Spleen (tissue), 13 donors: ENCODE data around the gene PSMB2. TPM values are rescaled to one million over a fixed set of nuclear protein-coding genes. Genes with fewer than 3 reads are reported as not detected.
"Not testable (repeated sequence)": the region's sequence is repeated elsewhere in the genome, so short reads cannot be mapped to it uniquely, and the experiment has no call there.

ENCODE experiments used
- DNase-seq: peaks from one replicate; pipeline ENCODE4 v3.0.0-alpha.2; 2020
- H3K27ac ChIP-seq, 8 donors: fragments of 200-600 bp; sonication (generic) in 7 of 8; 1 replicate in 4 of 8; 2 replicates in 4 of 8; pipeline versions ENCODE4 v1.5.0 to v1.8.0; 2016 to 2021; ENCODE audit warnings: inconsistent platforms in 4 of 8, mild to moderate bottlenecking in 4 of 8, moderate library complexity in 1 of 8
- H3K27me3 ChIP-seq, 7 donors: fragments of 200-600 bp; sonication (generic) in 6 of 7; replicated peaks in 1 of 7; 1 replicate in 4 of 7; 2 replicates in 3 of 7; pipeline versions ENCODE4 v1.5.0 to v1.8.0; 2016 to 2021; ENCODE audit warnings: inconsistent platforms in 3 of 7, mild to moderate bottlenecking in 1 of 7
- H3K36me3 ChIP-seq, 6 donors: fragments of 200-600 bp; sonication (generic) in 5 of 6; 1 replicate in 4 of 6; 2 replicates in 2 of 6; pipeline versions ENCODE4 v1.5.0 to v1.8.0; 2016 to 2021; ENCODE audit warnings: inconsistent platforms in 2 of 6
- H3K4me1 ChIP-seq, 6 donors: fragments of 200-600 bp; sonication (generic) in 5 of 6; 1 replicate in 3 of 6; 2 replicates in 3 of 6; pipeline versions ENCODE4 v1.5.0 to v1.8.0; 2016 to 2021; ENCODE audit warnings: inconsistent platforms in 3 of 6
- H3K4me3 ChIP-seq, 8 donors: fragments of 200-600 bp; sonication (generic) in 7 of 8; 1 replicate in 4 of 8; 2 replicates in 4 of 8; pipeline versions ENCODE4 v1.5.0 to v1.8.0; 2016 to 2021; ENCODE audit warnings: inconsistent platforms in 4 of 8, mild to moderate bottlenecking in 4 of 8, moderate library complexity in 2 of 8
- H3K9me3 ChIP-seq, 8 donors: fragments of 200-600 bp; sonication (generic) in 7 of 8; 1 replicate in 4 of 8; 2 replicates in 4 of 8; pipeline versions ENCODE4 v1.5.0 to v1.8.0; 2016 to 2021; ENCODE audit warnings: inconsistent platforms in 4 of 8
- POLR2A ChIP-seq, 3 donors: fragments of 450-650 bp; IDR thresholded peaks; one replicate each; pipeline ENCODE4 v1.5.1; 2017; ENCODE audit warnings: antibody characterized with exemption in 3 of 3, mild to moderate bottlenecking in 1 of 3
- POLR2AphosphoS5 ChIP-seq, 3 donors: sonication (generic); formaldehyde crosslinking; IDR thresholded peaks; one replicate each; pipeline ENCODE4 v1.5.1; 2017; ENCODE audit warnings: antibody characterized with exemption in 3 of 3
- WGBS, 5 donors: extraction: QIAGEN DNeasy Blood & Tissue Kit in 3 of 5; methylation state at CpG; one replicate each; pipeline versions ENCODE4 v1.1.5 to v1.1.7; 2013 to 2018; 5-methylcytosine and 5-hydroxymethylcytosine counted together
- intact Hi-C: fragments of 100-400 bp; cut with DNase I; formaldehyde crosslinking; loops from one replicate; pipeline ENCODE4 v1.15.0; 2023; ENCODE audit warnings: low total_unique reads
- long read RNA-seq, 2 donors: transcript quantifications; one replicate each; lab custom pipeline, GENCODE V29; 2026
- polyA plus RNA-seq, 3 donors: library from polyadenylated mRNA; stranded (reverse); fragments of 200-250 nt; gene quantifications; one replicate each; pipeline ENCODE4 v1.2.1, GENCODE V29; 2013
- total RNA-seq, 7 donors: library from RNA; depleted of rRNA in 3 of 7; stranded (reverse); fragments of >200 nt in 3 of 7; fragmentation: NEBNext Ultra II Directional in 4 of 7; extraction: Animal tissue kit (Norgen Biotek cat#: 25700) in 4 of 7; gene quantifications; one replicate each; pipeline versions ENCODE4 v1.1.0 to v1.2.1, GENCODE V29; 2016 to 2021
- TF ChIP-seq, protein P1 (sequence below), 11 experiments: fragments of 200-600 bp in 7 of 11; fragments of 450-650 bp in 4 of 11; sonication (generic) in 4 of 11; IDR thresholded peaks in 8 of 11; conservative IDR thresholded peaks in 3 of 11; 1 replicate in 7 of 11; 2 replicates in 4 of 11; pipeline versions ENCODE4 v1.4.0 to v1.8.0; 2016 to 2021; ENCODE audit warnings: antibody characterized with exemption in 11 of 11, inconsistent platforms in 4 of 11, mild to moderate bottlenecking in 1 of 11
- donor health status: healthy with polysubstance abuse.
- donor health status: DM: no; HTN: no; CAD: no; lungs with moderate emphysema.
- donor health status: DM: no; HTN: no; CAD: no.
- donor health status: Bipolar disorder and iron deficiency.
- donor health status: healthy.
- donor health status: DM: no; HTN: no; CAD: no.
- donor health status: DM: yes; HTN: yes; CAD: no.

The PSMB2 gene
- total RNA-seq (10 to 100 TPM; 32.1 to 49.2 (median 45.5) TPM), polyA plus RNA-seq (10 to 100 TPM; 20.7 to 48.2 (median 37.4) TPM)
- long read RNA-seq, donor 1, transcript PSMB2-201 (6 exons, 2,701 nt): major isoform, 60 of 67 reads
- long read RNA-seq, donor 1, partial matches to known transcripts: 7 of 67 reads
- long read RNA-seq, donor 1, other reads (novel, unspliced or antisense): 0 of 67 reads
- long read RNA-seq, donor 2, transcript PSMB2-201 (6 exons, 2,701 nt): major isoform, 57 of 57 reads
- long read RNA-seq, donor 2, partial matches to known transcripts: 0 of 57 reads
- long read RNA-seq, donor 2, other reads (novel, unspliced or antisense): 0 of 57 reads

DNA sequence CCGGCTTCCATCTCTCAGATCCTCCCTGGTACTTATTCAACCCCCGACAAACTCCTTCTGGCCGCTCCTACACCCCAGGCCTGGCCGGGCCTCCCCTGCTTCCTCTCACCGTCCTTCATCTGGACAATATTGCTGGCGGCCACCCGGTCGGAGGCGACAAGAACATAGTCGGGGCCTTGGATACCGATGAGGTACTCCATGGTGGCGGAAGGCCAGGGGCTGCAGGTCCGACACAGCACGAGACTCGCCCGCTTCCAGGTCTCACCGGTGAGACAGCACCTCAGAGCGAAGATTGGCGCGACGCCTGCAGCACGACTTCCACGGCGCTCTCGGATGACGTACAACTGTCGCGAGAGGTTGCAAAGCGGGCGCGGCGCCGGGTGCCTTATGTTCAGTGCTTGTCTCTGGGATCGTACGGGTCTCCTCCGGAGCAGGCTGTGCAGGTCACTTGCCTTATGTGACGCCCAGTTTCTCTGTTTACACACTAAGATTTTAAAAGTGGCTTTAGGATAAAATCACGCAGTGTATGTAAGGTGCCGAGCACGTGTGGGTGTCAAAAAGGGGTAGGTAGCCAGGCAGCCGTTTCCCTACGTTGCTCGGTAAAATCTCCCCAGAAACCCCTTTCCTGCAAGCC is at the start of gene PSMB2:
Gene PSMB2, minus strand, starts transcription at position 294 of the 634 bp plus-strand sequence. Its CDS starts 94 bp downstream, at position 200.
- Histone ChIP-seq H3K4me1 (peaks cover 42 to 55% (median 51%) of the 10 kb centered on the region in 6 donors), H3K9me3 (no peaks in the 10 kb centered on the region), H3K27me3 (peaks cover 0 to 30% (median 0%) of the 10 kb centered on the region in 7 donors), H3K4me3 (peak within 1 kb of the TSS; percentile 78 to 97 (median 86)), H3K36me3 (no peaks in the 10 kb centered on the region), H3K27ac (peak within 1 kb of the TSS; percentile 86 to 92 (median 88))
- 0 to 1% (median 0%) methylated on average over 37 to 43 of the region's 43 CpGs for whole genome bisulfite sequencing, 5 donors
- DNase-seq: peak; percentile 98
- intact Hi-C loops: no loop called here
- TF ChIP-seq, protein P1, sequence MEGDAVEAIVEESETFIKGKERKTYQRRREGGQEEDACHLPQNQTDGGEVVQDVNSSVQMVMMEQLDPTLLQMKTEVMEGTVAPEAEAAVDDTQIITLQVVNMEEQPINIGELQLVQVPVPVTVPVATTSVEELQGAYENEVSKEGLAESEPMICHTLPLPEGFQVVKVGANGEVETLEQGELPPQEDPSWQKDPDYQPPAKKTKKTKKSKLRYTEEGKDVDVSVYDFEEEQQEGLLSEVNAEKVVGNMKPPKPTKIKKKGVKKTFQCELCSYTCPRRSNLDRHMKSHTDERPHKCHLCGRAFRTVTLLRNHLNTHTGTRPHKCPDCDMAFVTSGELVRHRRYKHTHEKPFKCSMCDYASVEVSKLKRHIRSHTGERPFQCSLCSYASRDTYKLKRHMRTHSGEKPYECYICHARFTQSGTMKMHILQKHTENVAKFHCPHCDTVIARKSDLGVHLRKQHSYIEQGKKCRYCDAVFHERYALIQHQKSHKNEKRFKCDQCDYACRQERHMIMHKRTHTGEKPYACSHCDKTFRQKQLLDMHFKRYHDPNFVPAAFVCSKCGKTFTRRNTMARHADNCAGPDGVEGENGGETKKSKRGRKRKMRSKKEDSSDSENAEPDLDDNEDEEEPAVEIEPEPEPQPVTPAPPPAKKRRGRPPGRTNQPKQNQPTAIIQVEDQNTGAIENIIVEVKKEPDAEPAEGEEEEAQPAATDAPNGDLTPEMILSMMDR (IDR thresholded peaks at IDR 0.05 in 8 of 11, conservative IDR thresholded peaks at IDR 0.05 in 3 of 11): peak in 1 of 11 experiments; percentile 15
- TF ChIP-seq POLR2A (IDR thresholded peaks at IDR 0.05) (peak in 2 of 3 donors; percentile 47 to 78), POLR2AphosphoS5 (IDR thresholded peaks at IDR 0.05) (peak; percentile 98)

DNA sequence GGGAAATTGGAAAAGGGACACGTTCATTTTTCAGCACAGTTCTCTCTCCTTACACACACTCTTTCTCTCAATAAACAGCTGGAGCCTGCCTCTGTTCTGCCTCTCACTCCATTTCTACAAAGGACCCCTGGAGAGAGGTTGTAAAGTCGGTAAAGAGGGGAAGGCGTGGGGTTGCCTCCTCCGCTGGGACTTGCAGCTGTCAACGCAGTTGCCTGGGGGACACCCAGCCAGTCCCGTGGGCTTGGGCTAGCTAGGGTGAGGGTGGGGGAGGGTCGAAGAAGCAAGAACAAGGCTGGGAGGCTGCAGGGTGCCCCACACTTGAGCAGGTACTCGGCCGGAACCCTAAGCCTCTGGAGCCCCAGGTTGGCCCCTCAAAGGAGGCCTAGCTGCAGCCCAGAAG is 49.8 kb upstream of the PSMB2 start:
- intact Hi-C loops: no loop called here
- Histone ChIP-seq H3K4me1 (no peaks in the 10 kb centered on the region), H3K27me3 (peaks cover 0 to 34% (median 0%) of the 10 kb centered on the region in 7 donors), H3K9me3 (no peaks in the 10 kb centered on the region), H3K27ac (no peak overlapping the region), H3K4me3 (no peak overlapping the region), H3K36me3 (no peaks in the 10 kb centered on the region)
- 41 to 65% (median 54%) methylated on average over 8 to 9 of the region's 9 CpGs for WGBS, 5 donors
- TF ChIP-seq POLR2AphosphoS5 (IDR thresholded peaks at IDR 0.05): no peak
- TF ChIP-seq, protein P1 (IDR thresholded peaks at IDR 0.05 in 8 of 11, conservative IDR thresholded peaks at IDR 0.05 in 3 of 11): no peak
- TF ChIP-seq POLR2A (IDR thresholded peaks at IDR 0.05): no peak
- no peak for DNase-seq

DNA sequence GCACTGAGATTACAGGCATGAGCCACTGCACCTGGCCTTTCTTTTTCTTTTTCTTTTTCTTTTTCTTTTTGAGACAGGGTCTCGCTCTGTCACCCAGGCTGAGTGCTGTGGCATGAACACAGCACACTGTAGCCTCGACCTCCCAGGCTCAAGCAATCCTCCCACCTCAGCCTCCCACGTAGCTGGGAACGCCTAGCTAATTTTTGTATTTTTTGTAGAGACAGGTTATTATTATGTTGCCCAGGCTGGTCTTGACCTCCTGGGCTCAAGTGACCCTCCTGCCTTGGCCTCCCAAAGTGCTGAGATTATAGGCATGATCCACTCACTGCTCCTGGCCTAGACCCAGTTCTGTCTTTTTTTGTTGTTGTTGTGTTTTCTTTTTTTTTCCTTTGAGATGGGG is 48.8 kb upstream of the PSMB2 start:
- H3K4me1 ChIP-seq, H3K36me3 ChIP-seq, DNase-seq, H3K27ac ChIP-seq, H3K4me3 ChIP-seq, intact Hi-C loops, H3K9me3 ChIP-seq: not testable (repeated sequence)
- peaks cover 0 to 40% (median 0%) of the 10 kb centered on the region in 7 donors for H3K27me3 ChIP-seq
- WGBS, 5 donors: 83 to 89% (median 88%) methylated on average over 4 of the region's 4 CpGs

DNA sequence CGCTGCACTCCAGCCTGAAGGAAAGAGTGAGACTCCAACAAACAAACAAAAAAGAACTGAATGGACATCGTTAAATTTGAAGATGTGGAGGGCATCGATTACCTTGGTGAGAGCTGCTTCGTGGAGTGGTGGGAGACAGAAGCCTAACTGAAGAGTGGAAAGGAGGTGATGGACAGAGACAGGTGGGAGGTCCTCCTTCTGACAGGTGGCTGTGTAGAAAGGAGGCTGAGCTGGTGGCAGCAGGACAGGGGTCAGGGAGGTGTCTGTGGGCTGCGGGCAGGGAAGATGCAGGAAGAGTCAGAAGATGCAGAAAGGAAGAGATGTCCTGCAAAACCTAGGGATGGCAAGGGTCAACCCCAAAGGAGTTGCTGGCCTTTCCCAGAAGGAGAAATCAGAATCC is 46.8 kb upstream of the PSMB2 start:
- H3K4me3 ChIP-seq: no peak overlapping the region
- DNase-seq: no peak
- no peaks in the 10 kb centered on the region for H3K9me3 ChIP-seq
- intact Hi-C loops: no loop called here
- no peaks in the 10 kb centered on the region for H3K4me1 ChIP-seq
- peaks cover 0 to 37% (median 0%) of the 10 kb centered on the region in 7 donors for H3K27me3 ChIP-seq
- TF ChIP-seq, protein P1 (IDR thresholded peaks at IDR 0.05 in 8 of 11, conservative IDR thresholded peaks at IDR 0.05 in 3 of 11): no peak
- TF ChIP-seq POLR2AphosphoS5 (IDR thresholded peaks at IDR 0.05) (no peak), POLR2A (IDR thresholded peaks at IDR 0.05) (no peak)
- WGBS, 5 donors: 87 to 93% (median 90%) methylated on average over 5 of the region's 5 CpGs
- H3K27ac ChIP-seq: no peak overlapping the region
- H3K36me3 ChIP-seq: no peaks in the 10 kb centered on the region
